Activated CD8-positive, alpha-beta memory T cell treated with anti-CD3 and anti-CD28 coated beads, Interleukin-2, amount 10 ng/mL, durations not matched to agents 7 days and 5 days (primary cell): ENCODE results near the gene TNS4. TPM values are rescaled to one million over a fixed set of nuclear protein-coding genes. Genes with fewer than 3 reads are reported as not detected.

Source experiments
- ATAC-seq: fragments of 150-1000 bp; cut with Tn5 transposase; one replicate; pipeline ENCODE4 v1.10.0; 2021; ENCODE audit warnings: moderate library complexity
- CTCF ChIA-PET: fragments of 350-600 bp; sonication (Branson Sonifier 250); formaldehyde crosslinking; loops from one replicate; lab custom pipeline; 2021; ENCODE audit warnings: antibody characterized with exemption; lab: Charles Lee
- DNase-seq: peaks from one replicate; pipeline ENCODE4 v3.0.0-alpha.2; 2020
- H3K27ac Mint-ChIP-seq: one replicate; pipeline ENCODE4 v1.8.0; 2021; ENCODE audit warnings: mild to moderate bottlenecking, mixed read lengths
- H3K27me3 Mint-ChIP-seq: one replicate; pipeline ENCODE4 v1.8.0; 2021; ENCODE audit warnings: mixed read lengths
- H3K36me3 Mint-ChIP-seq: one replicate; pipeline ENCODE4 v1.8.0; 2021; ENCODE audit warnings: mild to moderate bottlenecking, mixed read lengths
- H3K4me1 Mint-ChIP-seq: one replicate; pipeline ENCODE4 v1.8.0; 2021; ENCODE audit warnings: mixed read lengths
- H3K4me3 Mint-ChIP-seq: one replicate; pipeline ENCODE4 v1.8.0; 2021; ENCODE audit warnings: mild to moderate bottlenecking, moderate library complexity, mixed read lengths
- H3K9me3 Mint-ChIP-seq: one replicate; pipeline ENCODE4 v1.8.0; 2022; ENCODE audit warnings: low read depth, mixed read lengths
- total RNA-seq, 2 experiments: library from RNA; stranded (reverse); gene quantifications; one replicate each; pipeline ENCODE4 v1.2.3, GENCODE V29; 2021

TNS4 gene
- total RNA-seq, 2 experiments from 2014 or later: 4.2 to 5.8 TPM

- Mint-ChIP-seq H3K4me3 (no peak overlapping the region), H3K9me3 (no peaks in the 10 kb centered on the region), H3K27me3 (peaks cover 24% of the 10 kb centered on the region), H3K36me3 (no peaks in the 10 kb centered on the region), H3K27ac (no peak overlapping the region), H3K4me1 (peaks cover 16% of the 10 kb centered on the region)
- no peak for DNase-seq
- CTCF ChIA-PET: interaction anchor here (1.0 to 9.1 kb wide), 4 partner anchors 10 to 124 kb away, joined by 3 to 115 read pairs (median 6); partner anchors contain the start of gene GJD3
- no peak for ATAC-seq
Measured at GRCh38 chr17:40436636-40437035, 64.8 kb downstream of the TNS4 start.

- peaks cover 12% of the 10 kb centered on the region for H3K4me1 Mint-ChIP-seq
- H3K27ac Mint-ChIP-seq: no peak overlapping the region
- no peak overlapping the region for H3K4me3 Mint-ChIP-seq
- no peaks in the 10 kb centered on the region for H3K9me3 Mint-ChIP-seq
- no peaks in the 10 kb centered on the region for H3K36me3 Mint-ChIP-seq
- DNase-seq (no peak), ATAC-seq (peak; percentile 69)
- CTCF ChIA-PET: interaction anchor here (0.7 to 1.6 kb wide), 3 partner anchors 13 to 99 kb away, joined by 3 to 5 read pairs (median 3); no protein-coding TSS in a partner anchor
- peaks cover 31% of the 10 kb centered on the region for H3K27me3 Mint-ChIP-seq
Measured at GRCh38 chr17:40433551-40434415, 67.6 kb downstream of the TNS4 start.

DNA sequence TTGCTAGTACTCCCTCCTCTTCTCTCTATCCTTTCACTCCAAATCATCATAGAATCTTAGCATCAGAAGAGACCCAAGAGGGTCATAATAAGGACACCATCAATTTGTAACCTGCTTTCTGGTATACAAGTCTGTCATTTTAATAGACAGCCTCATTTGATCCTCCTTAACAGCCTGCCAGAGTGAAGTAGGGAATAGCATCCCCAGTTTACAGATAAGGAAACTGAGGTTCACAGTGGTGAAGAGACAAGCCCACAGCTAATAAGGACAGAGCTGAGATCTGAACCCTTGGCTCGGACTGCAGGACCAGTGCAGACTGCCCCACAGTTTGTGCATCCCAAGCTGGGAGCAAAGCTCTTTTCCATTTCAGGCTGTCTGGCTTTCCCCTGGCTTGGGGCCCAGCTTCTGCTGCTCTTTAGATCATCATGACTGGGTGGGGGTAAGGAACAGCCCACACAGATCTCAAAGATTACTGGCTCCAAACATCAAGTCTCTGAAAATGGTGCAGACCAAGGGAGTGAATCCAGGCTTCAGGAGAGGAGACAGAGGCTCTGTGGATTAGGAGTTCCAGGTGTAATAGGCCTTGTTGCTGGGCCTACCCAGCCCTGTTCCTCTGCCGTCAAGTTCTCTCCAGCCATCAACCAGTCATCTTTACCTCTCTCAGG is 68.4 kb downstream of the TNS4 start:
- peaks cover 2% of the 10 kb centered on the region for H3K36me3 Mint-ChIP-seq

GRCh38 chr17:40431231-40431602 is 70.2 kb downstream of the TNS4 start:
- peaks cover 20% of the 10 kb centered on the region for H3K4me1 Mint-ChIP-seq
- no peaks in the 10 kb centered on the region for H3K9me3 Mint-ChIP-seq
- no peak overlapping the region for H3K4me3 Mint-ChIP-seq
- peak; percentile 18 for DNase-seq
- no peak overlapping the region for H3K27ac Mint-ChIP-seq
- CTCF ChIA-PET: interaction anchor here (0.9 to 1.9 kb wide), 4 partner anchors 9 to 129 kb away, joined by 3 to 5 read pairs (median 4); no protein-coding TSS in a partner anchor
- peaks cover 2% of the 10 kb centered on the region for H3K36me3 Mint-ChIP-seq
- H3K27me3 Mint-ChIP-seq: peaks cover 33% of the 10 kb centered on the region
- ATAC-seq: no peak

More for the DNA sequence above, 68.4 kb downstream of the TNS4 start:
- Mint-ChIP-seq H3K27ac (no peak overlapping the region), H3K4me1 (peaks cover 12% of the 10 kb centered on the region), H3K9me3 (no peaks in the 10 kb centered on the region), H3K27me3 (peaks cover 33% of the 10 kb centered on the region), H3K4me3 (no peak overlapping the region)
- DNase-seq: peak; percentile 26
- ATAC-seq: no peak
- CTCF ChIA-PET: interaction anchor here (0.7 to 1.6 kb wide), 4 partner anchors 14 to 100 kb away, joined by 3 to 5 read pairs (median 4); partner anchors contain the start of gene TOP2A

- peak; percentile 18 for DNase-seq
- peaks cover 2% of the 10 kb centered on the region for H3K36me3 Mint-ChIP-seq
- H3K4me3 Mint-ChIP-seq: no peak overlapping the region
- CTCF ChIA-PET: interaction anchor here (0.9 to 1.9 kb wide), 4 partner anchors 10 to 130 kb away, joined by 3 to 5 read pairs (median 4); no protein-coding TSS in a partner anchor
- ATAC-seq: no peak
- H3K4me1 Mint-ChIP-seq: peaks cover 26% of the 10 kb centered on the region
- no peak overlapping the region for H3K27ac Mint-ChIP-seq
- H3K27me3 Mint-ChIP-seq: peaks cover 33% of the 10 kb centered on the region
- H3K9me3 Mint-ChIP-seq: no peaks in the 10 kb centered on the region
Measured at GRCh38 chr17:40430272-40431230, 70.9 kb downstream of the TNS4 start.

DNA sequence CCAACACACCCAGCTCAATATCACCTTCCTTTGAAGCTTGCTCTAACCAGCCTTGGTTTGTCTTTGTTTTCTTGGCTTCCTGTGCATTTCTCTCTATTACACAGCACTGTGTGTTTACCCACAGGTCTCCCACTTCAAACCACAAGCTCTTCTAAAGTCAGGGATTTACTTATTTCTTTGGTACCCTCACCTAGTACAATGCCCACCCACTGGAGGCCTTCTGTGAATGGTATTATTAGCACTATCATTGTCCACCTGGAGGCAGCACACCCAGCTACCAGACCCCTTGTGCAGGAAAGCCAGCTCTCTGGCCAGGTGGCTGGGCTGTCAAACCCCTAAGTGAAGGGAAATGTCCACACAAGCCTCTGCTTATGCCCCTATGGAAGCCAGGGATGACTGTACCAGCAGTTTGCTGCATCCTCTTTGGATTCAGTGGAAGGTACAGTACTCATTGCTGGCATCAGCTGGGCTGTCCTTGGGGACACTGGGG is 74.4 kb downstream of the TNS4 start:
- DNase-seq (peak; percentile 67), ATAC-seq (peak; percentile 89)
- Mint-ChIP-seq H3K27me3 (peaks cover 32% of the 10 kb centered on the region), H3K9me3 (no peaks in the 10 kb centered on the region), H3K4me3 (no peak overlapping the region), H3K27ac (peak overlapping the region; percentile 41), H3K4me1 (peaks cover 32% of the 10 kb centered on the region), H3K36me3 (peaks cover 2% of the 10 kb centered on the region)
- CTCF ChIA-PET: interaction anchor here (0.7 to 5.1 kb wide), 20 partner anchors 10 to 144 kb away, joined by 3 to 68 read pairs (median 4); partner anchors contain the start of genes IGFBP4 and TOP2A

Other genes with a start within 250 kb of the TNS4 start
- 100 to 1,000 TPM; 109 to 111 TPM for gene CDC6, start 213.7 kb downstream of the TNS4 start, total RNA-seq
- gene RARA, start 192.4 kb downstream of the TNS4 start, total RNA-seq: 10 to 100 TPM; 29.9 to 39.5 TPM
- gene GJD3, start 136.9 kb downstream of the TNS4 start, total RNA-seq: not detected
- gene TOP2A, start 83.7 kb downstream of the TNS4 start, total RNA-seq: 100 to 1,000 TPM; 310 to 347 TPM
- 1 to 10 TPM; 3.4 to 5.9 TPM for gene IGFBP4, start 58.2 kb downstream of the TNS4 start, total RNA-seq
- 10 to 100 TPM; 43.5 to 83.9 TPM for gene CCR7, start 63.8 kb upstream of the TNS4 start, total RNA-seq
- 100 to 1,000 TPM in 1 of 2 experiments, 10 to 100 TPM in 1; 90.7 to 110 TPM for gene SMARCE1, start 146.2 kb upstream of the TNS4 start, total RNA-seq
- not detected for gene KRT222, start 163.6 kb upstream of the TNS4 start, total RNA-seq
- not detected for gene KRT24, start 202.1 kb upstream of the TNS4 start, total RNA-seq